Motor neuron (in vitro differentiated cells): ENCODE data around the gene TFPT. TPM values are rescaled to one million over a fixed set of nuclear protein-coding genes. Genes with fewer than 3 reads are reported as not detected.
A peak's percentile ranks its signal among the peaks of the same experiment; 100 is the strongest.
"Not testable (repeated sequence)": the region's sequence is repeated elsewhere in the genome, so short reads cannot be mapped to it uniquely, and the experiment has no call there.

Source experiments
- ATAC-seq, 8 experiments: fragments of 200-7000 bp; cut with Tn5 transposase; replicated peaks in 6 of 8; 2 replicates each; pipeline ENCODE4 v1.8.0; 2021; ENCODE audit warnings: mild to moderate bottlenecking in 8 of 8, moderate library complexity in 8 of 8
- H3K27ac ChIP-seq, 2 donors: fragments of 250-450 bp; sonication (Bioruptor Pico); 2 replicates each; pipeline ENCODE4 v1.9.0; 2021; ENCODE audit warnings: antibody characterized with exemption in 2 of 2, mild to moderate bottlenecking in 2 of 2, moderate library complexity in 1 of 2
- H3K4me1 ChIP-seq, 2 donors: fragments of 250-450 bp; sonication (Bioruptor Pico); replicated peaks in 1 of 2; 2 replicates each; pipeline ENCODE4 v1.6.1; 2021; ENCODE audit warnings: antibody characterized with exemption in 2 of 2, mild to moderate bottlenecking in 2 of 2, moderate library complexity in 1 of 2
- H3K4me3 ChIP-seq, 5 donors: fragments of 250-450 bp; sonication (Bioruptor Pico); 2 replicates each; pipeline ENCODE4 v1.9.0; 2021; ENCODE audit warnings: antibody characterized with exemption in 5 of 5, mild to moderate bottlenecking in 5 of 5, moderate library complexity in 4 of 5
- WGBS, 10 experiments: fragments of 450-650 bp; shearing (Covaris generic); methylation state at CpG; one replicate each; pipeline ENCODE4 v1.0.0; 2022; 5-methylcytosine and 5-hydroxymethylcytosine counted together
- in situ Hi-C, 9 experiments: fragments of 400-800 bp; cut with MboI; loops; one replicate each; pipeline ENCODE4 v1.15.0; 2021; ENCODE audit warnings: low sequenced_read_pairs in 9 of 9, low pct_unique_long_range_greater_than_20kb in 2 of 9; ENCODE audit not compliant: unreplicated experiment in 9 of 9
- total RNA-seq, 8 experiments: library from RNA; unstranded; fragments of 300-600 nt; gene quantifications; 2 replicates each; pipeline versions ENCODE4 v1.2.3 to v1.2.4, GENCODE V29; 2022

TFPT gene
- total RNA-seq, 8 experiments from 2014 or later = 14.9 to 34.7 (median 20.8) TPM

DNA sequence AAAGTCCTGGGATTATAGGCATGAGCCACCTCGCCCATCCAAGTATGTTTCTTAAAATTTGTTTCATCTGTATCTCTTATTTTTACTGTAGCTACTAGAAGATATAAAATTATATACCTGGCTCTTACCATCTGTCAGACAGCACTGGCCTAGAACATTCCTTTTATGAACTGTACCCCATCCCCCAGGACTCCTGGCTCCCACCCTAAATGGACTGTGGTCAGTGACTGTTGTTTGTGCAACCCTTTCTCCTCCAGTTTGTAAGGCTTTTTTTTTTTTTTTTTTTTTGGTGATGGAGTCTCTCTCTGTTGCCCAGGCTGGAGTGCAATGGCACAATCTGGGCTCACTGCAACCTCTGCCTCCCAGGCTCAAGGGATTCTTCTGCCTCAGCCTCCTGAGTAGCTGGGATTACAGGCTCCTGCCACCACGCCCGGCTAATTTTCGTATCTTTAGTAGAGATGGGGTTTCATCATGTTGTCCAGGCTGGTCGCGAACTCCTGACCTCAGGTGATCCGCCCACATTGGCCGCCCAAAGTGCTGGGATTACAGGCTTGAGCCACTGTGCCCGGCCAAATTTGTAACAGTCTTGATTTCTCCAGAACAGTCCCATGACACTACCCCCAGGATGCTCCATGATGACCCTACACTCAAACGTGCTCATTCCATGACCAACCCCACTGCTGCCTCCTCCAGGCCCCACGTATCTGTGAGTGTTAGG, 10.3 kb downstream of the TFPT start:
- peaks cover 0 to 6% of the 10 kb centered on the region in 2 donors for H3K4me1 ChIP-seq
- 80 to 100% (median 100%) methylated on average over 1 to 3 of the region's 11 CpGs; no CpG with 5 or more reads in 7 of the 10 experiments for WGBS, 10 experiments
- H3K27ac ChIP-seq = no peak overlapping the region
- ATAC-seq = no peak
- H3K4me3 ChIP-seq = no peak overlapping the region
- in situ Hi-C loops = no loop called here

- in situ Hi-C loops = no loop called here
- H3K4me3 ChIP-seq = peak within 1 kb of the TSS; percentile 52 to 87 (median 79)
- H3K27ac ChIP-seq = peak within 1 kb of the TSS; percentile 19 to 65
- H3K4me1 ChIP-seq = peaks cover 0 to 6% of the 10 kb centered on the region in 2 donors
- 0 to 53% (median 2%) methylated on average over 3 to 34 of the region's 54 CpGs; no CpG with 5 or more reads in 2 of the 10 experiments for WGBS, 10 experiments
- peak; percentile 95 to 100 (median 99) for ATAC-seq
Measured at GRCh38 chr19:54102421-54103169, 12.9 kb downstream of the TFPT start, which contains the start of gene NDUFA3. NDUFA3 (plus strand) TSS chr19:54102855; CDS start chr19:54102879, 24 bp downstream.

DNA sequence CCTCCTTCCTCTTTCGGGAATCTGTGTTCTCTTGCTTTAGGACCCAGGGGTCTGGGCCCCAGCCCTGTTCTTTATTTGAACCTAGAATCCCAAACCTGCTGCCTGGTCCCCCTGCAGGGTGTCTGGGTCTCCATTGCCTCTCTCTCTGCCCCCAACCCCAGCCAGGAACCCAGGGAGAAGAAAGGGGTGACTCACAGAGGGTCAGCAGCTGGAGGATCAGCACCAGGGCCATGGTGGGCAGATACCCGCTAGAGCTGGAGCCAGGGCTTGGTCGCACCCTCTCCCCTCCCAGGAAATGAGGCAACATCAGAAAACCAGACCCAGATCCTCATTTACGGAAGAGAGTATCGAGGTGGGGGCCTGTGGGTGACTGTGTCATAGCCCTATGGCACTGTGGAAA, 14.9 kb downstream of the TFPT start, which contains the start of gene OSCAR:
OSCAR (minus strand) TSS at position 243 of the 400 bp plus-strand sequence; CDS start at position 232, 11 bp downstream.
- Histone ChIP-seq H3K4me3 (no peak within 1 kb of the TSS), H3K27ac (no peak within 1 kb of the TSS), H3K4me1 (peaks cover 0 to 11% of the 10 kb centered on the region in 2 donors)
- in situ Hi-C loops = no loop called here
- ATAC-seq = no peak
- 0 to 100% (median 55%) methylated on average over 1 to 4 of the region's 5 CpGs; no CpG with 5 or more reads in 3 of the 10 experiments for WGBS, 10 experiments

DNA sequence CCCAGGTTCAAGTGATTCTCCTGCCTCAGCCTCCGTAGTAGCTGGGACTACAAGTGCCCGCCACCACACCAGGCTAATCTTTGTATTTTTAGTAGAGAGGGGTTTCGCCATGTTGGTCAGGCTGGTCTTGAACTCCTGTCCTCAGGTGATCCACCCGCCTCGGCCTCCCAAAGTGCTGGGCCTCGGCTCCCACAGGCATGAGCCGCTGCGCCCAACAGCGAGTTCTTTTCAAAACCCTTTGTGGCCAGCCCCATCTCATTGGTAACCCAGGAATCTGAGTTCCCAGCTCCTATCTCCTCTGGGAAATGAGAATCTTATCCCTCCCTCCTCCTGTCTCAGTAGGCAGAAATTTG, 15.6 kb downstream of the TFPT start:
- H3K4me3 ChIP-seq, ATAC-seq, H3K27ac ChIP-seq, in situ Hi-C loops: not testable (repeated sequence)
- WGBS, 10 experiments = 58 to 73% methylated on average over 2 of the region's 9 CpGs; no CpG with 5 or more reads in 8 of the 10 experiments
- peaks cover 0 to 12% of the 10 kb centered on the region in 2 donors for H3K4me1 ChIP-seq

- WGBS, 10 experiments = 75 to 100% (median 88%) methylated on average over 1 to 8 of the region's 12 CpGs; no CpG with 5 or more reads in 2 of the 10 experiments
- Histone ChIP-seq H3K4me3 (no peak overlapping the region), H3K4me1 (peaks cover 0 to 12% of the 10 kb centered on the region in 2 donors), H3K27ac (no peak overlapping the region)
- no peak for ATAC-seq
- in situ Hi-C loops = no loop called here
Measured at GRCh38 chr19:54099190-54099902, 16.1 kb downstream of the TFPT start.

GRCh38 chr19:54096617-54097106, 18.8 kb downstream of the TFPT start:
- H3K27ac ChIP-seq = no peak overlapping the region
- H3K4me3 ChIP-seq = no peak overlapping the region
- in situ Hi-C loops = no loop called here
- 0 to 60% (median 14%) methylated on average over 1 to 6 of the region's 14 CpGs; no CpG with 5 or more reads in 3 of the 10 experiments for WGBS, 10 experiments
- ATAC-seq = peak in 4 of 8 experiments; percentile 20 to 56 (median 42)
- H3K4me1 ChIP-seq = peaks cover 0 to 6% of the 10 kb centered on the region in 2 donors

GRCh38 chr19:54095859-54096616, 19.4 kb downstream of the TFPT start:
- H3K27ac ChIP-seq, H3K4me1 ChIP-seq, in situ Hi-C loops: not testable (repeated sequence)
- WGBS, 10 experiments = 0 to 20% (median 5%) methylated on average over 4 to 17 of the region's 46 CpGs; no CpG with 5 or more reads in 6 of the 10 experiments
- H3K4me3 ChIP-seq = peak overlapping the region; percentile 6 to 25 (median 22)
- peak; percentile 84 to 94 (median 88) for ATAC-seq

GRCh38 chr19:54095136-54095858, 20.2 kb downstream of the TFPT start:
- H3K4me1 ChIP-seq = peaks cover 0 to 6% of the 10 kb centered on the region in 2 donors
- no peak overlapping the region for H3K27ac ChIP-seq
- in situ Hi-C loops = no loop called here
- H3K4me3 ChIP-seq = peak overlapping the region in 4 of 5 donors; percentile 10 to 25 (median 24)
- no peak for ATAC-seq
- 73 to 80% (median 78%) methylated on average over 3 to 14 of the region's 22 CpGs; no CpG with 5 or more reads in 7 of the 10 experiments for WGBS, 10 experiments

GRCh38 chr19:54094426-54095000, 20.9 kb downstream of the TFPT start:
- 75 to 100% (median 90%) methylated on average over 1 to 14 of the region's 17 CpGs; no CpG with 5 or more reads in 2 of the 10 experiments for WGBS, 10 experiments
- Histone ChIP-seq H3K4me3 (no peak overlapping the region), H3K4me1 (peaks cover 0 to 6% of the 10 kb centered on the region in 2 donors), H3K27ac (no peak overlapping the region)
- in situ Hi-C loops = no loop called here
- ATAC-seq = no peak

- ATAC-seq = no peak
- WGBS, 10 experiments = 0 to 100% (median 52%) methylated on average over 1 to 3 of the region's 3 CpGs; no CpG with 5 or more reads in 4 of the 10 experiments
- no peak overlapping the region for H3K4me3 ChIP-seq
- no peak overlapping the region for H3K27ac ChIP-seq
- in situ Hi-C loops = no loop called here
- no peaks in the 10 kb centered on the region for H3K4me1 ChIP-seq
Measured at GRCh38 chr19:54084410-54084809, 31.0 kb downstream of the TFPT start.

- H3K4me3 ChIP-seq = no peak within 1 kb of the TSS
- H3K27ac ChIP-seq = no peak within 1 kb of the TSS
- WGBS, 10 experiments = 67 to 100% (median 86%) methylated on average over 1 to 6 of the region's 7 CpGs; no CpG with 5 or more reads in 2 of the 10 experiments
- no peak for ATAC-seq
- in situ Hi-C loops = no loop called here
- H3K4me1 ChIP-seq = no peaks in the 10 kb centered on the region
Measured at GRCh38 chr19:54081032-54081431, 34.4 kb downstream of the TFPT start, which contains the start of gene TARM1. TARM1 (minus strand) TSS chr19:54081365; CDS start chr19:54081340, 25 bp downstream.
